Natural killer cell treated with Interleukin-12 subunit alpha and Interleukin-12 subunit beta and Interleukin-15 and Interleukin-18, amount 100 ng/mL, for 72 hours (primary cell): ENCODE results near the gene SCAANT1. TPM values are rescaled to one million over a fixed set of nuclear protein-coding genes. Genes with fewer than 3 reads are reported as not detected.

ENCODE experiments used
- ATAC-seq, 2 donors: fragments of 150-1000 bp; cut with Tn5 transposase in 1 of 2; sonication (Bioruptor Pico), chemical (Tn5 transposase) in 1 of 2; 2 replicates each; pipeline ENCODE4 v1.10.0; 2021
- DNase-seq: peaks from one replicate; pipeline ENCODE4 v3.0.0; 2022; ENCODE audit warnings: low spot score
- H3K27ac Mint-ChIP-seq, 2 donors: 1 replicate in 1 of 2; 2 replicates in 1 of 2; pipeline ENCODE4 v1.8.0; 2022; ENCODE audit warnings: mixed read lengths in 2 of 2, mild to moderate bottlenecking in 1 of 2, moderate library complexity in 1 of 2
- H3K27me3 Mint-ChIP-seq, 2 donors: 1 replicate in 1 of 2; 2 replicates in 1 of 2; pipeline ENCODE4 v1.8.0; 2022; ENCODE audit warnings: mixed read lengths in 2 of 2
- H3K36me3 Mint-ChIP-seq: one replicate; pipeline ENCODE4 v1.8.0; 2022; ENCODE audit warnings: mixed read lengths
- H3K4me1 Mint-ChIP-seq, 2 donors: 1 replicate in 1 of 2; 2 replicates in 1 of 2; pipeline ENCODE4 v1.8.0; 2022; ENCODE audit warnings: low read depth in 2 of 2, mixed read lengths in 2 of 2, mild to moderate bottlenecking in 1 of 2
- H3K4me3 Mint-ChIP-seq: one replicate; pipeline ENCODE4 v1.8.0; 2022; ENCODE audit warnings: mixed read lengths
- H3K9me3 Mint-ChIP-seq: 2 replicates; pipeline ENCODE4 v1.8.0; 2022; ENCODE audit warnings: mixed read lengths
- total RNA-seq, 2 donors: library from RNA; stranded (reverse); gene quantifications; one replicate each; pipeline ENCODE4 v1.2.3, GENCODE V29; 2022

Gene SCAANT1
- total RNA-seq, 2 donors from 2014 or later: 2.6 TPM; not detected in 1

- no peak overlapping the region for H3K4me3 Mint-ChIP-seq
- DNase-seq (no peak), ATAC-seq (no peak)
- H3K27ac Mint-ChIP-seq: peak overlapping the region; percentile 64 to 77
- H3K36me3 Mint-ChIP-seq: peaks cover 6% of the 10 kb centered on the region
- H3K27me3 Mint-ChIP-seq: no peaks in the 10 kb centered on the region
- no peaks in the 10 kb centered on the region for H3K9me3 Mint-ChIP-seq
- peaks cover 59 to 67% of the 10 kb centered on the region in 2 donors for H3K4me1 Mint-ChIP-seq
Measured at GRCh38 chr3:63946753-63947152, 34.6 kb upstream of the SCAANT1 start.

GRCh38 chr3:63945558-63946096 lies 33.4 kb upstream of the SCAANT1 start:
- DNase-seq (no peak), ATAC-seq (no peak)
- Mint-ChIP-seq H3K27ac (peak overlapping the region; percentile 64 to 77), H3K4me1 (peaks cover 62 to 65% of the 10 kb centered on the region in 2 donors), H3K9me3 (no peaks in the 10 kb centered on the region), H3K36me3 (peaks cover 6% of the 10 kb centered on the region), H3K4me3 (no peak overlapping the region), H3K27me3 (no peaks in the 10 kb centered on the region)

GRCh38 chr3:63943678-63944077 lies 31.5 kb upstream of the SCAANT1 start:
- DNase-seq: no peak
- Mint-ChIP-seq H3K36me3 (peaks cover 6% of the 10 kb centered on the region), H3K4me1 (peaks cover 78 to 83% of the 10 kb centered on the region in 2 donors), H3K27ac (peak overlapping the region; percentile 54 to 76), H3K27me3 (no peaks in the 10 kb centered on the region), H3K9me3 (no peaks in the 10 kb centered on the region), H3K4me3 (no peak overlapping the region)
- peak in 1 of 2 donors; percentile 42 for ATAC-seq

GRCh38 chr3:63942528-63942927 lies 30.3 kb upstream of the SCAANT1 start:
- Mint-ChIP-seq H3K4me1 (peaks cover 80 to 84% of the 10 kb centered on the region in 2 donors), H3K27me3 (no peaks in the 10 kb centered on the region), H3K27ac (peak overlapping the region; percentile 54 to 76)

GRCh38 chr3:63940389-63940757 lies 28.2 kb upstream of the SCAANT1 start:
- Mint-ChIP-seq H3K36me3 (no peaks in the 10 kb centered on the region), H3K27ac (peak overlapping the region; percentile 54 to 76), H3K4me3 (peak overlapping the region; percentile 82), H3K4me1 (peaks cover 79 to 82% of the 10 kb centered on the region in 2 donors), H3K9me3 (no peaks in the 10 kb centered on the region), H3K27me3 (no peaks in the 10 kb centered on the region)
- DNase-seq: no peak
- ATAC-seq: peak in 1 of 2 donors; percentile 43

More at GRCh38 chr3:63942528-63942927, 30.3 kb upstream of the SCAANT1 start:
- Mint-ChIP-seq H3K4me3 (peak overlapping the region; percentile 27), H3K36me3 (no peaks in the 10 kb centered on the region), H3K9me3 (no peaks in the 10 kb centered on the region)
- ATAC-seq: no peak
- DNase-seq: no peak

GRCh38 chr3:63937661-63938651 lies 25.8 kb upstream of the SCAANT1 start:
- no peaks in the 10 kb centered on the region for H3K9me3 Mint-ChIP-seq
- ATAC-seq: peak; percentile 70 to 75

GRCh38 chr3:63936925-63937324 lies 24.7 kb upstream of the SCAANT1 start:
- Mint-ChIP-seq H3K4me1 (peaks cover 87 to 94% of the 10 kb centered on the region in 2 donors), H3K4me3 (peak overlapping the region; percentile 69), H3K27me3 (no peaks in the 10 kb centered on the region)

More at GRCh38 chr3:63937661-63938651, 25.8 kb upstream of the SCAANT1 start:
- H3K36me3 Mint-ChIP-seq: no peaks in the 10 kb centered on the region
- H3K4me3 Mint-ChIP-seq: peak overlapping the region; percentile 69
- H3K4me1 Mint-ChIP-seq: peaks cover 85 to 90% of the 10 kb centered on the region in 2 donors
- DNase-seq: peak; percentile 69
- peak overlapping the region; percentile 54 to 99 for H3K27ac Mint-ChIP-seq
- H3K27me3 Mint-ChIP-seq: no peaks in the 10 kb centered on the region

GRCh38 chr3:63934041-63934866 lies 22.1 kb upstream of the SCAANT1 start:
- ATAC-seq (peak; percentile 84 to 88), DNase-seq (peak; percentile 82)
- Mint-ChIP-seq H3K27ac (peak overlapping the region; percentile 96 to 99), H3K27me3 (no peaks in the 10 kb centered on the region), H3K4me3 (peak overlapping the region; percentile 92), H3K9me3 (no peaks in the 10 kb centered on the region), H3K4me1 (peaks cover 76 to 81% of the 10 kb centered on the region in 2 donors), H3K36me3 (no peaks in the 10 kb centered on the region)

More at GRCh38 chr3:63936925-63937324, 24.7 kb upstream of the SCAANT1 start:
- Mint-ChIP-seq H3K27ac (peak overlapping the region; percentile 54 to 99), H3K9me3 (no peaks in the 10 kb centered on the region), H3K36me3 (no peaks in the 10 kb centered on the region)
- DNase-seq: no peak
- no peak for ATAC-seq

GRCh38 chr3:63933459-63933858 lies 21.3 kb upstream of the SCAANT1 start:
- Mint-ChIP-seq H3K36me3 (no peaks in the 10 kb centered on the region), H3K27me3 (no peaks in the 10 kb centered on the region), H3K4me3 (peak overlapping the region; percentile 92), H3K4me1 (peaks cover 75% of the 10 kb centered on the region in 2 donors), H3K27ac (peak overlapping the region; percentile 96 to 99), H3K9me3 (no peaks in the 10 kb centered on the region)
- ATAC-seq (no peak), DNase-seq (no peak)

- DNase-seq: no peak
Measured at GRCh38 chr3:63932509-63933212, 20.5 kb upstream of the SCAANT1 start.

GRCh38 chr3:63931290-63931689 lies 19.1 kb upstream of the SCAANT1 start:
- peaks cover 1% of the 10 kb centered on the region for H3K36me3 Mint-ChIP-seq
- H3K27me3 Mint-ChIP-seq: no peaks in the 10 kb centered on the region
- H3K4me1 Mint-ChIP-seq: peaks cover 64% of the 10 kb centered on the region in 2 donors
- H3K4me3 Mint-ChIP-seq: no peak overlapping the region
- ATAC-seq: no peak
- DNase-seq: no peak
- H3K27ac Mint-ChIP-seq: peak overlapping the region; percentile 96 to 99
- no peaks in the 10 kb centered on the region for H3K9me3 Mint-ChIP-seq

More at GRCh38 chr3:63932509-63933212, 20.5 kb upstream of the SCAANT1 start:
- H3K36me3 Mint-ChIP-seq: no peaks in the 10 kb centered on the region
- H3K27ac Mint-ChIP-seq: peak overlapping the region; percentile 96 to 99
- no peak for ATAC-seq
- no peaks in the 10 kb centered on the region for H3K9me3 Mint-ChIP-seq
- H3K27me3 Mint-ChIP-seq: no peaks in the 10 kb centered on the region
- H3K4me1 Mint-ChIP-seq: peaks cover 69% of the 10 kb centered on the region in 2 donors
- peak overlapping the region; percentile 92 for H3K4me3 Mint-ChIP-seq

- Mint-ChIP-seq H3K9me3 (no peaks in the 10 kb centered on the region), H3K27ac (peak overlapping the region; percentile 46 to 50), H3K4me3 (no peak overlapping the region), H3K36me3 (peaks cover 23% of the 10 kb centered on the region), H3K4me1 (peaks cover 55 to 60% of the 10 kb centered on the region in 2 donors), H3K27me3 (no peaks in the 10 kb centered on the region)
- DNase-seq (no peak), ATAC-seq (no peak)
Measured at GRCh38 chr3:63927422-63928280, 15.5 kb upstream of the SCAANT1 start.
